NCI-H2107 (cell line): ENCODE data around the gene HNRNPUL1.

Source experiments
- DNase-seq: peaks from one replicate; lab custom pipeline; 2025; lab: John Stamatoyannopoulos, UW

Gene HNRNPUL1

DNA sequence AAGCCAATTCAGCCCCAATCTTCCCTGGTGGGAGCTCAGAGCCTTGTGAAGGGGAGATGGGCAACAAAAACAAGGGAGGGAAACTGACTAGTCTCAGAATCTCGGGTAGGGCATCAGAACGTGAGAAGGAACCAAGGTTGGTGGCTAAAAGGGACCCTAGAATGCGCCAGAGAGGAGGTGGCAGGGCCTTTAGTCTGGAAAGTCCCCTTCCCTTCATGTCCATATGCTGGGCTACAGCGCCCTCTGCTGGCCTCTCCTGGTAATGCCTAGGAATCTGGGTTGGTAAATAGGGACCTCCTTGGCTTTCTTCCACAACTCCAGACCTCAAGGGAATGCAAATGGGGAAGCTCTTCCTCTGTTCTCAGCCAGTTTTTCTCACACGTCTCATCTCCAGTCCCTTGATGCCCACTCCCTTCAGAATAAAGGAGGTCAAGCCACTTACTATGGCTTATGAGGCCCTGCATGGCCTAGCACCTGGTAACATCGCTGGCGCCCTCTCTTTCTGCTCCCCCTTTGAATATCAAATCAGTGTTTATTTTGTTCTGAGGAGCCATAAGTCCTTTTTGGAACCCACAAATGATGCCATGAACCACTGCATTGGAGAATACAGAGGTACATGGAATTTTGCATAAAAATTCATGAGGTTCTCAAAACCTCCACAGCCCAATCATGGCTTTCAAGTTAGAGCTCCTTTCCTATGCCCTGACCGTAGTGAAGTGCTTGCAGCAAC is 44.4 kb downstream of the HNRNPUL1 start:
- DNase-seq: peak; percentile 68

- DNase-seq: no peak
These were observed 45.2 kb downstream of the HNRNPUL1 start for GRCh38 chr19:41309180-41310032.

GRCh38 chr19:41310033-41310831 is 46.1 kb downstream of the HNRNPUL1 start, which contains the start of gene CCDC97:
CCDC97 (plus strand) TSS chr19:41310172; CDS start chr19:41310311, 139 bp downstream.
- DNase-seq: peak; percentile 77

- DNase-seq: no peak
These were observed 46.9 kb downstream of the HNRNPUL1 start for GRCh38 chr19:41311072-41311471.

DNA sequence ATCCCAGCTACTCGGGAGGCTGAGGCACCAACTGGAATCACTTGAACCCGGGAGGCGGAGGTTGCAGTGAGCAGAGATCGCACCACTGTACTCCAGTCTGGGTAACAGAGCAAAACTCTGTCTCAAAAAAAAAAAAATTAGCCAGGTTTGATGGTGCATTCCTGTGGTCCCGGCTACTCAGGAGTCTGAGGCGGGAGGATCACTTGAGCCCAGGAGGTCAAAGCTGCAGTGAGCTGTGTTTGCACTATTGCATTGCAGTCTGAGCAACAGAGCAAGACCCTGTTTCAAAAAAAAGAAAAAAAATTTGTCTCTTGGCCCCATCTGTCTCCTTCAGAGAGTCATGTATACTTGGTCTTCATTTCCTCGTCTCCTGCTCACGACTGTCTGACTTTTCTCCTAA is 47.4 kb downstream of the HNRNPUL1 start:
- DNase-seq: no peak

- no peak for DNase-seq
These were observed 52.2 kb downstream of the HNRNPUL1 start for GRCh38 chr19:41316306-41316920.

DNA sequence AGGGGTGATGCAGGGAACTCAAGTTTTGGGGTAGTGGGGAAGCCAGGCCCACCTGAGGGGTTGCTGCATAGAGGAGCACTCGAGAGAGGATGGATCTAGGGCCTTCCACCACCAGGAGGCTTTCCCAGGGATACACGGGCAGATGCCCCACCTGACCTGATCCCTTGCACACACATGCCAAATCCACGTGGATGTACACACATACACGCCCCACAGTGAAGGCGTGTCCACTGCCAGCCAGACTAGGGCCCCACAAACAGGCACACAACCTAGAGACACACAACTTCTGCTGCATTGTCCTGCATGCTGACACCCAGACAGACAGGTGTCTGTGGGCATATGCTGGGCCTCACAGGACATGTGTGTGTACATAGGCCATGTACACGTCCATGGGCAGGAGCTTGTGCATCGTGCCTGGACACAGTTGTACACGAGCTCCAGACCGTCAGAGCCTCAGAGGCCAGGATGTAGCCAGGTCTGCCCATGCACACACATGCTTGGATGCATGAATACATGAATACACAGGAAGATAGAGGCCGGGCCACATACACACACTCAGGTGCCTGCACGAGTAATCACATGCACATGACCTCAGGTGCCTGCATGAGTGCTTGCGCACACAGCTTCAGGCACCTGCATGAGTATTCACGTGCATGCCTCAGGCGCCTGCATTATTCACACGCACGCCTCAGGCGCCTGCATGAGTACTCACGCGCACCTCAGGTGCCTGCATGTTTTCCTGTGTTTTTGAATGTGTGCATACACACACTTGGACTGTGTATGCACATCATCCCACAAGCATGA is 54.7 kb downstream of the HNRNPUL1 start:
- no peak for DNase-seq

DNA sequence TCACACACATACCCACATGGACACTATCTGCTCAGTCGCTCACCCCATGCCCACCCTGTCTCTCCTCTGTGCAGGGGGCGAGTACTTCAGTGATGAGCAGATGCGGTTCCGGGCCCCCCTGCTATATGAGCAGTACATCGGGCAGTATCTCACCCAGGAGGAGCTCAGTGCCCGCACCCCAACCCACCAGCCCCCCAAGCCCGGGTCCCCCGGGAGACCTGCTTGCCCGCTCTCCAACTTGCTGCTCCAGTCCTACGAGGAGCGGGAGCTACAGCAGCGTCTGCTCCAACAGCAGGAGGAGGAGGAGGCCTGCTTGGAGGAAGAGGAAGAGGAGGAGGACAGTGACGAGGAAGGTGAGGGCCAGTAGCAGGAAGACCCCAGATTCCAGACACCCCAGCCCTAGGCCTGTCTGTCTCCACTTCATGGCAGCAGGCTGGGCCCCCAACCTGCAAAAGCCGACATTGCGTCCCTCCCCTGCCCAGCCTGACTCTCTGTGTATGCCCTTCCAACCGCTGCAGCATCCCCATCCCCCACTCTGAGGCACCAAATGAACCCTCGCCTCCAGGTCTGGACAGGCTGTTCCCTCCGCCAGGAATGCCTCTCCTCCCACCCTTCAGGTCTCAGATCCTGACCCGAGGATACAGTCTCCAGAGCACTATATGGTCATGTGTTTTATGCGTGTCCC is 55.5 kb downstream of the HNRNPUL1 start:
- DNase-seq: no peak

DNA sequence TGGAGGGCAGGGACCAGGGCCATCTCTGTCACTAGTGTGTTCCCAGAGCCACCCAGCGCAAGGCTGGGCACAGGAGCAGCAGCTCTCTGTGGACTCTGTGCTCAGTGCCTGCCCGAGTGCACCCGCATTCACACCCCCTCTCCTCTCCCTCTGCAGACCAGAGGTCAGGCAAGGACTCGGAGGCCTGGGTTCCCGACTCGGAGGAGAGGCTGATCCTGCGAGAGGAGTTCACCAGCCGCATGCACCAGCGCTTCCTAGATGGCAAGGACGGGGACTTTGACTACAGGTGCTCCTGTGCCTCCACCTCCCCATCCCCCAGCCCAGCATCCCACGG is 56.0 kb downstream of the HNRNPUL1 start:
- DNase-seq: no peak

DNA sequence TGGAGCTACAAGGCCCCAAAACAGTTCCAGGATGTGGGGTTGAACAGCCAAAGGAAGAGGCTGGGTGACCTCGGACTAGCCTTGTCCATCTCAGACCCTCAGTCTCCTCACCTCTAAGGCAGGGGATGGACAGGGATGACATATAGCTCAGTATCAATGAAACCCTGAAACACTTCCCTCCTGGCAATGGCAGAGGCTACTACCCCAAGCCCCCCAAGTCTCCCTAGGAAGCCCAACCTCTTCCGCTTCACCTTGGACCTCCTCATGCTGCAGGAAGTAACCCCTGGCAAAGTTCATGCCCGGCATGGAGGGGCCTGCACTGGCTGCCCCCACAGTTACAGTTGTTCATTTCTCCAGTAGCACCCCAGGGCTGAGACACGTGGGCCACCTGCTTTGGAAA is 56.4 kb downstream of the HNRNPUL1 start:
- no peak for DNase-seq

GRCh38 chr19:41321204-41321599 is 57.0 kb downstream of the HNRNPUL1 start:
- DNase-seq: no peak

DNA sequence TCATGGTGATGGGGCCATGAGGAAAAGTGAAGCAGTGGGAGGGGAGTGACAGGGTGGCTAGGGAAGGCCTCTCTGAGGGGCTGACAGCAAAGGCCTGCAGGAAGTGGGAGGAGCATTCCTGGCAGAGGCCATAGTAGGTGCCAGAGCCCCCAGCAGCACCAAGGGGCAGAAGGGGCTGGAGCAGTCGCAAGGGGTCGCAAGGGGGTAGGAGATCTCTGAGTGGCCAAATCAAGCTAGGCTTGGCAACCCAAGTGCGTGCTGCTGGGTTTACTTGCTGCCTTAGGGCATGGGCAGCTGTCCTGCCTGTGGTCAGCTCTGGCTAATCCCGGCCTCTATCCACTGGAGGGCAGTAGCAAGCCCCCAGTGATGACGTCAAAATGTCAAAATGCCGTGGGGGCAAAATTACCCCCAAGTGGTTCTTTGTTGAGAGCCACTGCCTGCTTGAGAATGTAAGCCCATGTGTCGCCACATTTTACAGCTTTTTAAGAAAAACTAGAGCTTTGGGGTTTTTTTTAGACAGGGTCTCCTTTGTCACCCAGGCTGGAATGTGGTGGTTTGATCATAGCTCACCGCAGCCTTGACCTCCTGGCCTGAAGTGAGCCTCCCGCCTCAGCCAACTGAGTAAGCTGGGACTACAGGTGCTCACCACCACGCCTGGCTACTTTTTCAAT is 57.6 kb downstream of the HNRNPUL1 start:
- DNase-seq: no peak

GRCh38 chr19:41322451-41322850 is 58.3 kb downstream of the HNRNPUL1 start:
- no peak for DNase-seq

DNA sequence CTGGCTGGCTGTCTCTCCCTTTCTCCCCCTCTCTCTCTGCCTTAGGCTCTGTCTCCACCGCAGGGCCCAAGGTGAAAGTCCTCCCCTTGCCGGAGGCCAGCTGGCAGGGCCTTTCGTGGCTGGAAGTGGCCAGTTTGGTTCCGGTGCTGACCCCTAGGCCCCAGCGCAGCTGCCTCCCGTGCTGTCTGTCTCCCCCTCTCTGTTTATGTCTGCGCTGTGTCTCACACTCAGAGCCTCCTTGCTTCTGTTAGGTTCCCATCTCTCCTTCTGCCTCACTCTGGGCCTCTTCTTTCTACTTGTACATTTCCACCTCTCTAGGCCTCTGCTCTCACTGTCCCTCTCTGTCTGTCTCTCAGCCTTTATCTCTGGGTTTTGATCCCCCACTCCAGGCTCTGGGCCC is 58.9 kb downstream of the HNRNPUL1 start:
- no peak for DNase-seq

DNA sequence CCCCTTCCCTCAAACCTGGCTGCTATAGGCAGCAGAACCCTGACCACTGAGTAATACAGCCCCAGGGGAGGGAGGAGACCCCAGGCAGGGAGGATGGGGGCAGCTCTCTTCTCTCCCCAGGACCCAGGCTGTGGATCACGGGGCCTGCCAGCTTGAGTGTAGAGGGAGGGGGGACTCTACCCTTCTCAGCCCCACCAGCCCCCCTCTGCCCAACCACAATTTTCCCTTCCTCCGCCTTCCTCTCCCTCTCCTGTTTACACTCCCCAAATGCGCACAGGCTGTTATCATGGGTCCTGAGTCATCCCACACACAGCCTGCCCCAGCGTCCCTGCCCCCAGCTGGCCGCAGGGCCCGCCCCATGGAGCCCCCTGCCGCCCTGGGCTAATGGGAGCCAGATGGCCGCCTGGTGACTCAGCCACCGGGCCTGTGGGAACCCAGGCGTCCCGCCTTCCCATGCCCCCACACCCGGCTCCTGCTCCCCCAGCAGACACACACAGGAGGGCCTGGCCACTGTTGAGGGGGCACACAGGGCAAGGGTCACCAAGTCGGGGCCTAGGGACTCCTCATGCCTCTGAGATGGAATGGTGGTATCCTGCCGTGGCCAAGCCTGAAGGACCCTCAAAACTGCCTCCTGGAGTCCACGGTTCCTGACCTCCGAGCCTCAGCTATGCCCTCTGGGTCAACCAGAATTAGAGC is 59.4 kb downstream of the HNRNPUL1 start:
- no peak for DNase-seq

GRCh38 chr19:41324231-41324702 is 60.1 kb downstream of the HNRNPUL1 start:
- DNase-seq: no peak

- DNase-seq: no peak
These were observed 60.9 kb downstream of the HNRNPUL1 start for GRCh38 chr19:41324921-41325639.

DNA sequence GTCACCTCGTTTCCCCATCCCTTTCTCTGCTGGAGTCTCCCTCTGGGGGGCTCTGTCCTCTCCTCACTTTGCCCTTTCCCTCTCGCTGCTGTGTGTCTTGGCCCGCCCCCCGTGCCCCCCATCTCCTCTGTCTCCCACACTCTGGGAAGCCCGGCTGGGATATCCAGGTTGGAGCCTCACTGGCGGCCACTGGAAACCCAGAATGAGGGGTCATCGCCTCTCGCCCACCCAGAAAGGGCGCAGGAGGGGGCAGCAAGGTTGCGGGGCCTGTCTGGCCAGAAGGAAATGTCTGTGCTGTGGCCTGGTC is 61.4 kb downstream of the HNRNPUL1 start:
- no peak for DNase-seq
